Bronchial epithelial cell (primary cell): ENCODE results near the gene CACNA1F. TPM values are rescaled to one million over a fixed set of nuclear protein-coding genes. Genes with fewer than 3 reads are reported as not detected.

Experiments used
- DNase-seq: peaks from one replicate; pipeline ENCODE4 v3.0.0-alpha.2; 2010; ENCODE audit warnings: low read depth
- FAIRE-seq: peaks from 2 replicates; lab custom pipeline; 2011; peaks lifted over from hg19 to GRCh38; lab: Jason Lieb, UNC
- H3K27me3 ChIP-seq: 2 replicates; pipeline ENCODE4 v1.5.1; 2011; ENCODE audit warnings: low read length; ENCODE audit not compliant: control insufficient read depth, insufficient read depth
- H3K36me3 ChIP-seq: 2 replicates; pipeline ENCODE4 v1.5.1; 2011; ENCODE audit warnings: low read length; ENCODE audit not compliant: control insufficient read depth, insufficient read depth
- H3K4me3 ChIP-seq: 2 replicates; pipeline ENCODE4 v1.5.1; 2011; ENCODE audit warnings: mild to moderate bottlenecking, low read depth, low read length, control low read depth
- CTCF ChIP-seq: IDR thresholded peaks from 2 replicates; pipeline ENCODE4 v1.5.1; 2011; ENCODE audit warnings: mild to moderate bottlenecking, moderate library complexity, low read length, control low read depth, inconsistent platforms; ENCODE audit not compliant: insufficient read depth, severe bottlenecking
- total RNA-seq: library from RNA; depleted of rRNA; stranded (reverse); fragments of >200 nt; gene quantifications from 2 replicates; pipeline ENCODE4 v1.2.1, GENCODE V29; 2014

CACNA1F gene
- total RNA-seq, 1 donor from 2014 or later, result under 0.01 TPM

DNA sequence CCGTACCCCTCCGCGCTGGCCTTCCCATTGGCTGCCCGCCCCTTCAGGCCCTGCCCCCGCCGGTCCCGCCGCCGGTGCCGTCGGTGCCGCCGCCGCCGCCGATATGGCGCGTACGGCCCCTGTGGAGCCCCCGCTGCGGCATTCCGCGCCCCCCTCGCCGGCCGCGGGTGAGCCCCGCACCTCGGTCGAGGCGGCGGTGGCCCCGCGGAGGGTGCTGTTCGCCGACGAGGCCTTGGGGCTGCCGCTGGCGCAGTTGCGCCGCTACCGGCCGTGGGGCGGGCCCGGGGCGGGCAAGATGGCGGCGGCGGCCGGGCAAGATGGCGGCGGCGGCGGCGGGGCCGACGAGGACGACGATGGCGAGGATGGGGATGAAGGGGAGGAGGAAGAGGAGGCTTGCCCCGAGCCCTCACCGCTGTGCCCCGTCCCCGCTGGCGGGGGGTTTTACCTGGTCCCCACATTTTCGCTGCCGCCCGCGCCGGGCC lies 36.7 kb upstream of the CACNA1F start, which contains the start of gene PPP1R3F:
PPP1R3F (plus strand) TSS at position 27 of the 482 bp plus-strand sequence; CDS start at position 104, 77 bp downstream.
- H3K36me3 ChIP-seq, result no peaks in the 10 kb centered on the region
- no peaks in the 10 kb centered on the region for H3K27me3 ChIP-seq
- H3K4me3 ChIP-seq, result peak within 1 kb of the TSS; percentile 53
- TF ChIP-seq CTCF, result no peak
- FAIRE-seq (no peak), DNase-seq (no peak)

GRCh38 chrX:49269010-49269766 lies 36.0 kb upstream of the CACNA1F start:
- peak; percentile 93 for DNase-seq

GRCh38 chrX:49268702-49269009 lies 35.5 kb upstream of the CACNA1F start:
- H3K36me3 ChIP-seq, result no peaks in the 10 kb centered on the region
- H3K4me3 ChIP-seq, result peak overlapping the region; percentile 44
- no peak for DNase-seq
- FAIRE-seq, result peak; percentile 86
- H3K27me3 ChIP-seq, result no peaks in the 10 kb centered on the region
- TF ChIP-seq CTCF, result no peak

More at GRCh38 chrX:49269010-49269766, 36.0 kb upstream of the CACNA1F start:
- Histone ChIP-seq H3K4me3 (peak overlapping the region; percentile 53), H3K27me3 (no peaks in the 10 kb centered on the region), H3K36me3 (no peaks in the 10 kb centered on the region)
- FAIRE-seq, result peak; percentile 88
- TF ChIP-seq CTCF, result no peak

DNA sequence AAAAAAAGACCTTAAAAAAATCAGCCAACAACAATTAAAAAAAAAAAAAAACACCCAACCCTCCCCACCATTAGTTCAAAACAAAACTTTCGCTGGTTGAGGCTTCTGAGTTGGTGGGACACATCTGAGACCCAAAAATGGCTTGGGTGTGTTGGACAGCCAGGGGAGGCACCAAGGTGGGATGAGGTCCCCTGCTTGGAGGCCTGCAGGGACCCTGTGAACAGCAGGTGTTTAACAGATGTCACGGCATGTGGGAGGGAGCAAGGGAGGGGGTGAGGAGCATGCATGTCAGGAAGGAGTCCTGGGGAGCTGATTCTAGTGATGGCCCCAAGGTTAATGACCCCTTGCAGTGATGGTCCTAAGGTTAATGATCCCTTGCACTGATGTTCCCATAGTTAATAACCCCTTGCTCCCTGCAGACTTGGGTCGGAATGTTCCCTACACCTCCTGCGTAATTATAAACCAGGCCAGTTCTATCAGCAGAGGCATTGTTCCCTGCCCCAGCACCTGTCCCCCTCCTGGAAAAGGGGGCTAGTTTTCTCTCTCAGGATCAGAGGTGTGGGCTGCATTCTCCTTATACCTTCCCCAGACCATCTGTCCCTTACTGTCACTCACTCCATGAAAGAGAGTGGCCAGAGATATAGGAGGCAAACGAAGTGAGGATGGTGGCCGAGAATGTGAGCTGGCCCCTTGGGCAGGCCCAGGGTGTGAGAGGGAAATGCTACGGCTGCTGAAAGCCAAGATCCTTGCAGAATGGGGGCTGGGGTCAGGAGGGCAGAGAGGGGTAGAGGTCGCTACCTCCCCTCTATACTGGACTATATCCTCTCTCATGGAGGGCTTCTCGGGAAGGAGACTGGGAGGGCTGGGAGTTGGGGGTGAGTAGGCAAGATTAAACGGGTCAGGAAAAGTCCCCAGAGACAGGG lies 33.6 kb upstream of the CACNA1F start:
- peak; percentile 58 for FAIRE-seq
- no peaks in the 10 kb centered on the region for H3K27me3 ChIP-seq
- DNase-seq, result no peak
- H3K36me3 ChIP-seq, result no peaks in the 10 kb centered on the region
- no peak for TF ChIP-seq CTCF
- H3K4me3 ChIP-seq, result no peak overlapping the region

DNA sequence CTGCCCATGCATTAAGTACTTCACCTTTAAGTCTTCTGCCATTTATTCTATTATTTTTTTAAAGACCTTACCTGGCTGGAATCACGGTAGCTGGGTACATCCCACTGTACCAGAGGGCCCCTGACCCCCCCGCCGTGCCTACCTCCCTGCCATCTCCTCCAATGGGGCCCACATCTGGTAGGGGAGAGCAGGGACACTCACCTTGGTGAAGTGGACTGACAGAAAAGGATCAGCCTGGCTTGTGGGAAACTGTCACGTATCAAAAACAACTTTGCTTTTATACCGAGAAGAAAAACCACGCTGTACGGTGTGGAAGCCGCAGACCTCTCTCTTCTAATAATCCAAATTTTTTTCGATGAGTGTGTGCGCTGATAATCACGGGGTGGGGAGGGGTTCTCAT lies 31.3 kb upstream of the CACNA1F start, which contains the start of gene FOXP3:
FOXP3 (minus strand) TSS at position 251 of the 400 bp plus-strand sequence. CDS start 6,205 bp downstream, outside the sequence.
- H3K27me3 ChIP-seq, result no peaks in the 10 kb centered on the region
- TF ChIP-seq CTCF, result no peak
- H3K36me3 ChIP-seq, result no peaks in the 10 kb centered on the region
- no peak within 1 kb of the TSS for H3K4me3 ChIP-seq
- DNase-seq (no peak), FAIRE-seq (no peak)
